HCEC 1CT (cell line): Measurements from ENCODE around the gene RABGAP1L.
"Not testable (repeated sequence)": the region's sequence is repeated elsewhere in the genome, so short reads cannot be mapped to it uniquely, and the experiment has no call there.

Experiments
- DNase-seq: peaks from one replicate; pipeline ENCODE4 v3.0.0-alpha.2; 2017

The RABGAP1L gene

GRCh38 chr1:174398246-174398645 is 238.9 kb downstream of the RABGAP1L start:
- DNase-seq, result peak; percentile 84

- no peak for DNase-seq
Observed at GRCh38 chr1:174399211-174399610, 239.9 kb downstream of the RABGAP1L start.

- no peak for DNase-seq
Observed at GRCh38 chr1:174401075-174401474, 241.8 kb downstream of the RABGAP1L start.

- DNase-seq, result no peak
Observed at GRCh38 chr1:174405219-174405618, 245.9 kb downstream of the RABGAP1L start.

- no peak for DNase-seq
Observed at GRCh38 chr1:174406421-174406820, 247.1 kb downstream of the RABGAP1L start.

GRCh38 chr1:174407665-174408064 is 248.3 kb downstream of the RABGAP1L start:
- DNase-seq, result no peak

GRCh38 chr1:174408146-174408545 is 248.8 kb downstream of the RABGAP1L start:
- no peak for DNase-seq

- not testable (repeated sequence) for DNase-seq
Observed at GRCh38 chr1:174409801-174410200, 250.5 kb downstream of the RABGAP1L start.

- DNase-seq, result peak; percentile 18
Observed at GRCh38 chr1:174413632-174414031, 254.3 kb downstream of the RABGAP1L start.

- no peak for DNase-seq
Observed at GRCh38 chr1:174414203-174414602, 254.9 kb downstream of the RABGAP1L start.

- no peak for DNase-seq
Observed at GRCh38 chr1:174415506-174415905, 256.2 kb downstream of the RABGAP1L start.

GRCh38 chr1:174417921-174418320 is 258.6 kb downstream of the RABGAP1L start:
- no peak for DNase-seq

- DNase-seq, result no peak
Observed at GRCh38 chr1:174425121-174425520, 265.8 kb downstream of the RABGAP1L start.

- no peak for DNase-seq
Observed at GRCh38 chr1:174426153-174426552, 266.8 kb downstream of the RABGAP1L start.

GRCh38 chr1:174428033-174428432 is 268.7 kb downstream of the RABGAP1L start:
- no peak for DNase-seq

GRCh38 chr1:174428739-174429138 is 269.4 kb downstream of the RABGAP1L start:
- DNase-seq, result no peak

- peak; percentile 69 for DNase-seq
Observed at GRCh38 chr1:174433451-174433850, 274.1 kb downstream of the RABGAP1L start.

- no peak for DNase-seq
Observed at GRCh38 chr1:174445351-174445750, 286.0 kb downstream of the RABGAP1L start.

- DNase-seq, result no peak
Observed at GRCh38 chr1:174445817-174446216, 286.5 kb downstream of the RABGAP1L start.

- DNase-seq, result no peak
Observed at GRCh38 chr1:174447866-174448530, 288.7 kb downstream of the RABGAP1L start, which contains the start of gene GPR52. Gene GPR52, plus strand, starts transcription at chr1:174447964. Its CDS starts 148 bp downstream, at chr1:174448112.

GRCh38 chr1:174448531-174448883 is 289.2 kb downstream of the RABGAP1L start:
- no peak for DNase-seq

- DNase-seq, result no peak
Observed at GRCh38 chr1:174448974-174449373, 289.7 kb downstream of the RABGAP1L start.

GRCh38 chr1:174451408-174451807 is 292.1 kb downstream of the RABGAP1L start:
- no peak for DNase-seq

- no peak for DNase-seq
Observed at GRCh38 chr1:174465855-174466254, 306.5 kb downstream of the RABGAP1L start.

GRCh38 chr1:174466607-174467006 is 307.3 kb downstream of the RABGAP1L start:
- DNase-seq, result no peak
